HL-60 (cell line): Measurements from ENCODE around the gene TSHZ2.

Source experiments
- DNase-seq, 2 experiments: peaks; one replicate each; pipeline ENCODE4 v3.0.0-alpha.2; 2010 to 2020; ENCODE audit warnings: low read depth in 1 of 2, low spot score in 1 of 2
- H3K27ac ChIP-seq: fragments of 250-450 bp; sonication (Bioruptor Pico); replicated peaks from 2 replicates; pipeline ENCODE4 v1.5.1; 2020; ENCODE audit warnings: mild to moderate bottlenecking, moderate library complexity
- H3K27me3 ChIP-seq: fragments of 250-450 bp; sonication (Bioruptor Pico); 2 replicates; pipeline ENCODE4 v1.5.1; 2021; ENCODE audit warnings: mild to moderate bottlenecking, moderate library complexity; ENCODE audit not compliant: insufficient read depth, poor library complexity, severe bottlenecking
- H3K4me3 ChIP-seq: replicated peaks from 2 replicates; pipeline ENCODE4 v1.5.1; 2011; ENCODE audit warnings: mild to moderate bottlenecking, control low read depth, low read length; ENCODE audit not compliant: insufficient read depth
- GABPA ChIP-seq: IDR thresholded peaks from 2 replicates; pipeline ENCODE4 v1.6.1; 2012; ENCODE audit warnings: low read depth
- POLR2AphosphoS5 ChIP-seq: IDR thresholded peaks from 2 replicates; pipeline ENCODE4 v1.6.1; 2012; ENCODE audit warnings: low read depth
- SPI1 ChIP-seq: IDR thresholded peaks from 2 replicates; pipeline ENCODE4 v1.6.1; 2012; ENCODE audit warnings: low read depth, mild to moderate bottlenecking, borderline replicate concordance
- TF ChIP-seq, protein P1 (sequence below): IDR thresholded peaks from one replicate; pipeline ENCODE4 v1.5.1; 2011; ENCODE audit warnings: low read length, control low read depth, inconsistent platforms; ENCODE audit not compliant: insufficient read depth
- TF ChIP-seq, protein P2 (sequence below): IDR thresholded peaks from 2 replicates; pipeline ENCODE4 v1.6.1; 2012; ENCODE audit warnings: low read depth; ENCODE audit not compliant: insufficient replicate concordance

TSHZ2 gene

DNA sequence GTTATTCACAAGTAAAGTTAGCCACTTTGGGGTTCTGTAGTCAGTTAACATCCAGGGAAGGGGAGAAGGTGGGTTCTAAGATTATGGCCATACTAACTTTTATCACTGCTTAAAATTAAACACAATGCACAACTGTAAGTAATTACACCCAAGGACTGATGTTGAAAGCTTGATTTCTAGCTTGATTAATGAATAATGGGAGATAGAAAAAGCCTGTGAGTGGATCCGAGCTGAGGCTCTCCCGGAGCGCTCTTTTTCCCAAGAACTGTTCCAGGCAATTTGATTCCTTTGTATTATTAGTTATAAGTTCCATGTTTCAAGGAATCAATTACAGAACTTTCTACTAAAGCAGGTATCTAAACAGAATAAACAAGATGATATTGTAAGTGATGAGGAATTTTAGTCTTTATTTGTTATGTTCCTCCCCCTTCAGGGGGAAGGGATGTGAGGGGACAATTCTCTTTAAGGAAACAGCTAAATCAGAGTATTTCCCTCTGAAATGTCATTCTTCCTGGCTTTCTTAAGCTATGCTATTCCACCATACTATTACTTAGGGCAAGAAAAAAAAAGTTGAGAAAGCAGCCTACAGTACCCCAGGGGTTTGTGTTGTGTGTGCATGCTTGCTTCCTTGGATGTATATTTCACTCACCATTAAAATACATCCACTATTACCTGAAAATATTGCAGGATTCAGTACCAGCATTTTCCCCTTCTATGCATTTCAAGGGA lies 3.8 kb downstream of the TSHZ2 start:
- DNase-seq = no peak
- Histone ChIP-seq H3K27ac (no peak overlapping the region), H3K27me3 (peaks cover 36% of the 10 kb centered on the region), H3K4me3 (no peak overlapping the region)
- TF ChIP-seq, protein P1, sequence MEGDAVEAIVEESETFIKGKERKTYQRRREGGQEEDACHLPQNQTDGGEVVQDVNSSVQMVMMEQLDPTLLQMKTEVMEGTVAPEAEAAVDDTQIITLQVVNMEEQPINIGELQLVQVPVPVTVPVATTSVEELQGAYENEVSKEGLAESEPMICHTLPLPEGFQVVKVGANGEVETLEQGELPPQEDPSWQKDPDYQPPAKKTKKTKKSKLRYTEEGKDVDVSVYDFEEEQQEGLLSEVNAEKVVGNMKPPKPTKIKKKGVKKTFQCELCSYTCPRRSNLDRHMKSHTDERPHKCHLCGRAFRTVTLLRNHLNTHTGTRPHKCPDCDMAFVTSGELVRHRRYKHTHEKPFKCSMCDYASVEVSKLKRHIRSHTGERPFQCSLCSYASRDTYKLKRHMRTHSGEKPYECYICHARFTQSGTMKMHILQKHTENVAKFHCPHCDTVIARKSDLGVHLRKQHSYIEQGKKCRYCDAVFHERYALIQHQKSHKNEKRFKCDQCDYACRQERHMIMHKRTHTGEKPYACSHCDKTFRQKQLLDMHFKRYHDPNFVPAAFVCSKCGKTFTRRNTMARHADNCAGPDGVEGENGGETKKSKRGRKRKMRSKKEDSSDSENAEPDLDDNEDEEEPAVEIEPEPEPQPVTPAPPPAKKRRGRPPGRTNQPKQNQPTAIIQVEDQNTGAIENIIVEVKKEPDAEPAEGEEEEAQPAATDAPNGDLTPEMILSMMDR = no peak
- TF ChIP-seq GABPA = no peak
- TF ChIP-seq, protein P2, sequence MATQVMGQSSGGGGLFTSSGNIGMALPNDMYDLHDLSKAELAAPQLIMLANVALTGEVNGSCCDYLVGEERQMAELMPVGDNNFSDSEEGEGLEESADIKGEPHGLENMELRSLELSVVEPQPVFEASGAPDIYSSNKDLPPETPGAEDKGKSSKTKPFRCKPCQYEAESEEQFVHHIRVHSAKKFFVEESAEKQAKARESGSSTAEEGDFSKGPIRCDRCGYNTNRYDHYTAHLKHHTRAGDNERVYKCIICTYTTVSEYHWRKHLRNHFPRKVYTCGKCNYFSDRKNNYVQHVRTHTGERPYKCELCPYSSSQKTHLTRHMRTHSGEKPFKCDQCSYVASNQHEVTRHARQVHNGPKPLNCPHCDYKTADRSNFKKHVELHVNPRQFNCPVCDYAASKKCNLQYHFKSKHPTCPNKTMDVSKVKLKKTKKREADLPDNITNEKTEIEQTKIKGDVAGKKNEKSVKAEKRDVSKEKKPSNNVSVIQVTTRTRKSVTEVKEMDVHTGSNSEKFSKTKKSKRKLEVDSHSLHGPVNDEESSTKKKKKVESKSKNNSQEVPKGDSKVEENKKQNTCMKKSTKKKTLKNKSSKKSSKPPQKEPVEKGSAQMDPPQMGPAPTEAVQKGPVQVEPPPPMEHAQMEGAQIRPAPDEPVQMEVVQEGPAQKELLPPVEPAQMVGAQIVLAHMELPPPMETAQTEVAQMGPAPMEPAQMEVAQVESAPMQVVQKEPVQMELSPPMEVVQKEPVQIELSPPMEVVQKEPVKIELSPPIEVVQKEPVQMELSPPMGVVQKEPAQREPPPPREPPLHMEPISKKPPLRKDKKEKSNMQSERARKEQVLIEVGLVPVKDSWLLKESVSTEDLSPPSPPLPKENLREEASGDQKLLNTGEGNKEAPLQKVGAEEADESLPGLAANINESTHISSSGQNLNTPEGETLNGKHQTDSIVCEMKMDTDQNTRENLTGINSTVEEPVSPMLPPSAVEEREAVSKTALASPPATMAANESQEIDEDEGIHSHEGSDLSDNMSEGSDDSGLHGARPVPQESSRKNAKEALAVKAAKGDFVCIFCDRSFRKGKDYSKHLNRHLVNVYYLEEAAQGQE = no peak
- TF ChIP-seq SPI1 = no peak
- no peak for TF ChIP-seq POLR2AphosphoS5

- Histone ChIP-seq H3K27me3 (peaks cover 17% of the 10 kb centered on the region), H3K4me3 (no peak overlapping the region)
- no peak for DNase-seq
Observed at GRCh38 chr20:52978851-52979250, 6.7 kb downstream of the TSHZ2 start.

GRCh38 chr20:52981051-52981450 lies 8.9 kb downstream of the TSHZ2 start:
- H3K27me3 ChIP-seq = no peaks in the 10 kb centered on the region
- H3K27ac ChIP-seq = no peak overlapping the region
- DNase-seq = no peak
- no peak for TF ChIP-seq SPI1
- TF ChIP-seq GABPA = no peak
- TF ChIP-seq, protein P1 = no peak
- TF ChIP-seq, protein P2 = no peak
- TF ChIP-seq POLR2AphosphoS5 = no peak
- no peak overlapping the region for H3K4me3 ChIP-seq

More at GRCh38 chr20:52978851-52979250, 6.7 kb downstream of the TSHZ2 start:
- TF ChIP-seq, protein P1 = no peak
- no peak for TF ChIP-seq SPI1
- TF ChIP-seq POLR2AphosphoS5 = no peak
- TF ChIP-seq GABPA = no peak
- TF ChIP-seq, protein P2 = no peak
- H3K27ac ChIP-seq = no peak overlapping the region
